HepG2 (cell line): ENCODE data around the gene XPC. TPM values are rescaled to one million over a fixed set of nuclear protein-coding genes. Genes with fewer than 3 reads are reported as not detected.

Experiments used
- CEBPG ChIP-seq: IDR thresholded peaks from 2 replicates; pipeline ENCODE4 v1.6.1; 2016
- CREB3 ChIP-seq: sonication (generic); formaldehyde crosslinking; IDR thresholded peaks from 2 replicates; pipeline ENCODE4 v1.5.0; 2020; ENCODE audit warnings: missing genetic modification reagents
- CREM ChIP-seq, 2 experiments: sonication (generic) in 1 of 2; formaldehyde crosslinking in 1 of 2; IDR thresholded peaks; 2 replicates each; pipeline versions ENCODE4 v1.4.0 to v1.6.1; 2016 to 2020; ENCODE audit warnings: antibody characterized with exemption in 1 of 2, mild to moderate bottlenecking in 1 of 2, missing genetic modification reagents in 1 of 2
- CSRNP2 ChIP-seq: sonication (generic); formaldehyde crosslinking; conservative IDR thresholded peaks from 2 replicates; pipeline ENCODE4 v1.8.0; 2022; ENCODE audit warnings: low read depth, missing genetic modification reagents
- NAIF1 ChIP-seq: sonication (generic); formaldehyde crosslinking; IDR thresholded peaks from 2 replicates; pipeline ENCODE4 v1.5.0; 2020; ENCODE audit warnings: mild to moderate bottlenecking, missing genetic modification reagents, borderline replicate concordance
- NFYB ChIP-seq: sonication (generic); formaldehyde crosslinking; IDR thresholded peaks from 2 replicates; pipeline ENCODE4 v1.4.0; 2020; ENCODE audit warnings: missing genetic modification reagents
- PHF8 ChIP-seq: sonication (generic); formaldehyde crosslinking; IDR thresholded peaks from 2 replicates; pipeline ENCODE4 v1.5.0; 2020; ENCODE audit warnings: missing genetic modification reagents
- STAG1 ChIP-seq: sonication (generic); formaldehyde crosslinking; IDR thresholded peaks from 2 replicates; pipeline ENCODE4 v1.4.0; 2020; ENCODE audit warnings: missing genetic modification reagents
- TAF1 ChIP-seq: sonication (generic); formaldehyde crosslinking; IDR thresholded peaks from 2 replicates; pipeline ENCODE4 v1.4.0; 2020; ENCODE audit warnings: missing genetic modification reagents
- ZNF430 ChIP-seq: sonication (generic); formaldehyde crosslinking; IDR thresholded peaks from 2 replicates; pipeline ENCODE4 v1.9.0; 2021; ENCODE audit warnings: mild to moderate bottlenecking, missing genetic modification reagents
- ZNF432 ChIP-seq: sonication (generic); formaldehyde crosslinking; IDR thresholded peaks from 2 replicates; pipeline ENCODE4 v1.5.0; 2020; ENCODE audit warnings: missing genetic modification reagents, mild to moderate bottlenecking, borderline replicate concordance
- ZNF501 ChIP-seq: sonication (generic); formaldehyde crosslinking; IDR thresholded peaks from 2 replicates; pipeline ENCODE4 v1.5.1; 2020; ENCODE audit warnings: mild to moderate bottlenecking, moderate library complexity, missing genetic modification reagents
- polyA plus RNA-seq, 8 experiments: library from polyadenylated mRNA; depleted of rRNA in 3 of 8; stranded (reverse) in 7 of 8; unstranded in 1 of 8; fragments of >200 nt; fragmentation: Illumina TruSeq in 4 of 8; extraction: Trizol in 4 of 8; gene quantifications; 2 replicates each; pipeline versions ENCODE4 v1.2.1 to v1.2.3, GENCODE V29; 2011 to 2016; ENCODE audit warnings: low read depth in 4 of 8, missing spikeins in 1 of 8, mixed read lengths in 1 of 8; ENCODE audit not compliant: insufficient read depth in 1 of 8
- total RNA-seq, 5 experiments: library from RNA; depleted of rRNA; stranded (reverse); fragments of >200 nt; fragmentation: Illumina TruSeq; extraction: Trizol; gene quantifications; 2 replicates each; pipeline ENCODE4 v1.2.3, GENCODE V29; 2016; ENCODE audit warnings: low read depth in 1 of 5
- TF ChIP-seq, protein P1 (sequence below): sonication (generic); formaldehyde crosslinking; IDR thresholded peaks from 2 replicates; pipeline ENCODE4 v1.4.0; 2020; ENCODE audit warnings: missing genetic modification reagents, borderline replicate concordance
- TF ChIP-seq, protein P2 (sequence below): sonication (generic); formaldehyde crosslinking; IDR thresholded peaks from 2 replicates; pipeline ENCODE4 v1.4.0; 2020; ENCODE audit warnings: mild to moderate bottlenecking, missing genetic modification reagents
- TF ChIP-seq, protein P3 (sequence below): sonication (generic); formaldehyde crosslinking; conservative IDR thresholded peaks from 2 replicates; pipeline ENCODE4 v1.8.0; 2022; ENCODE audit warnings: missing genetic modification reagents

The XPC gene
- total and polyA plus RNA-seq, 2 of the 13 experiments (the other 11 are each of a cell fraction or from before 2014, with no cell fraction given) = 9.4 to 24.1 TPM

GRCh38 chr3:14154276-14154675 lies 24.1 kb downstream of the XPC start (continued):
- TF ChIP-seq, protein P1, sequence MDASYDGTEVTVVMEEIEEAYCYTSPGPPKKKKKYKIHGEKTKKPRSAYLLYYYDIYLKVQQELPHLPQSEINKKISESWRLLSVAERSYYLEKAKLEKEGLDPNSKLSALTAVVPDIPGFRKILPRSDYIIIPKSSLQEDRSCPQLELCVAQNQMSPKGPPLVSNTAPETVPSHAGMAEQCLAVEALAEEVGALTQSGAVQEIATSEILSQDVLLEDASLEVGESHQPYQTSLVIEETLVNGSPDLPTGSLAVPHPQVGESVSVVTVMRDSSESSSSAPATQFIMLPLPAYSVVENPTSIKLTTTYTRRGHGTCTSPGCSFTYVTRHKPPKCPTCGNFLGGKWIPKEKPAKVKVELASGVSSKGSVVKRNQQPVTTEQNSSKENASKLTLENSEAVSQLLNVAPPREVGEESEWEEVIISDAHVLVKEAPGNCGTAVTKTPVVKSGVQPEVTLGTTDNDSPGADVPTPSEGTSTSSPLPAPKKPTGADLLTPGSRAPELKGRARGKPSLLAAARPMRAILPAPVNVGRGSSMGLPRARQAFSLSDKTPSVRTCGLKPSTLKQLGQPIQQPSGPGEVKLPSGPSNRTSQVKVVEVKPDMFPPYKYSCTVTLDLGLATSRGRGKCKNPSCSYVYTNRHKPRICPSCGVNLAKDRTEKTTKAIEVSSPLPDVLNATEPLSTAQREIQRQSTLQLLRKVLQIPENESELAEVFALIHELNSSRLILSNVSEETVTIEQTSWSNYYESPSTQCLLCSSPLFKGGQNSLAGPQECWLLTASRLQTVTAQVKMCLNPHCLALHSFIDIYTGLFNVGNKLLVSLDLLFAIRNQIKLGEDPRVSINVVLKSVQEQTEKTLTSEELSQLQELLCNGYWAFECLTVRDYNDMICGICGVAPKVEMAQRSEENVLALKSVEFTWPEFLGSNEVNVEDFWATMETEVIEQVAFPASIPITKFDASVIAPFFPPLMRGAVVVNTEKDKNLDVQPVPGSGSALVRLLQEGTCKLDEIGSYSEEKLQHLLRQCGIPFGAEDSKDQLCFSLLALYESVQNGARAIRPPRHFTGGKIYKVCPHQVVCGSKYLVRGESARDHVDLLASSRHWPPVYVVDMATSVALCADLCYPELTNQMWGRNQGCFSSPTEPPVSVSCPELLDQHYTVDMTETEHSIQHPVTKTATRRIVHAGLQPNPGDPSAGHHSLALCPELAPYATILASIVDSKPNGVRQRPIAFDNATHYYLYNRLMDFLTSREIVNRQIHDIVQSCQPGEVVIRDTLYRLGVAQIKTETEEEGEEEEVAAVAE (CRISPR knock-in tag) = no peak
- no peak for TF ChIP-seq ZNF432
- TF ChIP-seq CREB3 = no peak
- no peak for TF ChIP-seq STAG1 (CRISPR knock-in tag)
- TF ChIP-seq ZNF430 (CRISPR knock-in tag) = no peak
- no peak for TF ChIP-seq PHF8 (CRISPR knock-in tag)
- TF ChIP-seq, protein P2, sequence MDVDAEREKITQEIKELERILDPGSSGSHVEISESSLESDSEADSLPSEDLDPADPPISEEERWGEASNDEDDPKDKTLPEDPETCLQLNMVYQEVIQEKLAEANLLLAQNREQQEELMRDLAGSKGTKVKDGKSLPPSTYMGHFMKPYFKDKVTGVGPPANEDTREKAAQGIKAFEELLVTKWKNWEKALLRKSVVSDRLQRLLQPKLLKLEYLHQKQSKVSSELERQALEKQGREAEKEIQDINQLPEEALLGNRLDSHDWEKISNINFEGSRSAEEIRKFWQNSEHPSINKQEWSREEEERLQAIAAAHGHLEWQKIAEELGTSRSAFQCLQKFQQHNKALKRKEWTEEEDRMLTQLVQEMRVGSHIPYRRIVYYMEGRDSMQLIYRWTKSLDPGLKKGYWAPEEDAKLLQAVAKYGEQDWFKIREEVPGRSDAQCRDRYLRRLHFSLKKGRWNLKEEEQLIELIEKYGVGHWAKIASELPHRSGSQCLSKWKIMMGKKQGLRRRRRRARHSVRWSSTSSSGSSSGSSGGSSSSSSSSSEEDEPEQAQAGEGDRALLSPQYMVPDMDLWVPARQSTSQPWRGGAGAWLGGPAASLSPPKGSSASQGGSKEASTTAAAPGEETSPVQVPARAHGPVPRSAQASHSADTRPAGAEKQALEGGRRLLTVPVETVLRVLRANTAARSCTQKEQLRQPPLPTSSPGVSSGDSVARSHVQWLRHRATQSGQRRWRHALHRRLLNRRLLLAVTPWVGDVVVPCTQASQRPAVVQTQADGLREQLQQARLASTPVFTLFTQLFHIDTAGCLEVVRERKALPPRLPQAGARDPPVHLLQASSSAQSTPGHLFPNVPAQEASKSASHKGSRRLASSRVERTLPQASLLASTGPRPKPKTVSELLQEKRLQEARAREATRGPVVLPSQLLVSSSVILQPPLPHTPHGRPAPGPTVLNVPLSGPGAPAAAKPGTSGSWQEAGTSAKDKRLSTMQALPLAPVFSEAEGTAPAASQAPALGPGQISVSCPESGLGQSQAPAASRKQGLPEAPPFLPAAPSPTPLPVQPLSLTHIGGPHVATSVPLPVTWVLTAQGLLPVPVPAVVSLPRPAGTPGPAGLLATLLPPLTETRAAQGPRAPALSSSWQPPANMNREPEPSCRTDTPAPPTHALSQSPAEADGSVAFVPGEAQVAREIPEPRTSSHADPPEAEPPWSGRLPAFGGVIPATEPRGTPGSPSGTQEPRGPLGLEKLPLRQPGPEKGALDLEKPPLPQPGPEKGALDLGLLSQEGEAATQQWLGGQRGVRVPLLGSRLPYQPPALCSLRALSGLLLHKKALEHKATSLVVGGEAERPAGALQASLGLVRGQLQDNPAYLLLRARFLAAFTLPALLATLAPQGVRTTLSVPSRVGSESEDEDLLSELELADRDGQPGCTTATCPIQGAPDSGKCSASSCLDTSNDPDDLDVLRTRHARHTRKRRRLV = no peak
- no peak for TF ChIP-seq ZNF501
- TF ChIP-seq CREM (IDR thresholded peaks at IDR 0.05) = no peak
- no peak for TF ChIP-seq CREM (CRISPR knock-in tag; IDR thresholded peaks at IDR 0.05)
- TF ChIP-seq, protein P3, sequence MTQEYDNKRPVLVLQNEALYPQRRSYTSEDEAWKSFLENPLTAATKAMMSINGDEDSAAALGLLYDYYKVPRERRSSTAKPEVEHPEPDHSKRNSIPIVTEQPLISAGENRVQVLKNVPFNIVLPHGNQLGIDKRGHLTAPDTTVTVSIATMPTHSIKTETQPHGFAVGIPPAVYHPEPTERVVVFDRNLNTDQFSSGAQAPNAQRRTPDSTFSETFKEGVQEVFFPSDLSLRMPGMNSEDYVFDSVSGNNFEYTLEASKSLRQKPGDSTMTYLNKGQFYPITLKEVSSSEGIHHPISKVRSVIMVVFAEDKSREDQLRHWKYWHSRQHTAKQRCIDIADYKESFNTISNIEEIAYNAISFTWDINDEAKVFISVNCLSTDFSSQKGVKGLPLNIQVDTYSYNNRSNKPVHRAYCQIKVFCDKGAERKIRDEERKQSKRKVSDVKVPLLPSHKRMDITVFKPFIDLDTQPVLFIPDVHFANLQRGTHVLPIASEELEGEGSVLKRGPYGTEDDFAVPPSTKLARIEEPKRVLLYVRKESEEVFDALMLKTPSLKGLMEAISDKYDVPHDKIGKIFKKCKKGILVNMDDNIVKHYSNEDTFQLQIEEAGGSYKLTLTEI (CRISPR knock-in tag) = no peak
- no peak for TF ChIP-seq NFYB (CRISPR knock-in tag)
- no peak for TF ChIP-seq CSRNP2 (CRISPR knock-in tag)
- TF ChIP-seq CEBPG (CRISPR knock-in tag) = no peak
- no peak for TF ChIP-seq TAF1 (CRISPR knock-in tag)
- no peak for TF ChIP-seq NAIF1
